Calu3 (cell line): ENCODE data around the gene CCDC191. TPM values are rescaled to one million over a fixed set of nuclear protein-coding genes. Genes with fewer than 3 reads are reported as not detected.

ENCODE experiments used
- BruUV-seq: library from RNA; stranded (reverse); fragments of 400-500 nt; replicated peaks from 2 replicates; lab custom pipeline; 2021; lab: Mats Ljungman, UMichigan
- CTCF ChIA-PET: fragments of 300-600 bp; sonication (Branson Sonifier 250); formaldehyde crosslinking; loops from one replicate; lab custom pipeline; 2022; ENCODE audit warnings: antibody characterized with exemption; lab: Charles Lee
- DNase-seq: peaks from one replicate; pipeline ENCODE4 v3.0.0; 2022
- H3K27ac Mint-ChIP-seq: one replicate; pipeline ENCODE4 v1.8.0; 2022; ENCODE audit warnings: mixed read lengths; ENCODE audit not compliant: unreplicated experiment
- H3K27me3 Mint-ChIP-seq: one replicate; pipeline ENCODE4 v1.8.0; 2022; ENCODE audit warnings: mixed read lengths; ENCODE audit not compliant: unreplicated experiment
- H3K36me3 Mint-ChIP-seq: one replicate; pipeline ENCODE4 v1.8.0; 2022; ENCODE audit warnings: mild to moderate bottlenecking, moderate library complexity, mixed read lengths; ENCODE audit not compliant: insufficient read depth, unreplicated experiment
- H3K4me1 Mint-ChIP-seq: one replicate; pipeline ENCODE4 v1.8.0; 2022; ENCODE audit warnings: mild to moderate bottlenecking, low read depth, mixed read lengths; ENCODE audit not compliant: unreplicated experiment
- H3K4me3 Mint-ChIP-seq: one replicate; pipeline ENCODE4 v1.8.0; 2022; ENCODE audit warnings: mild to moderate bottlenecking, low read depth, moderate library complexity, mixed read lengths; ENCODE audit not compliant: unreplicated experiment
- H3K9me3 Mint-ChIP-seq: one replicate; pipeline ENCODE4 v1.8.0; 2022; ENCODE audit warnings: low read depth, mixed read lengths; ENCODE audit not compliant: unreplicated experiment
- CTCF ChIP-seq: fragments of 200-600 bp; IDR thresholded peaks from one replicate; pipeline ENCODE4 v1.8.0; 2022; ENCODE audit warnings: antibody characterized with exemption; ENCODE audit not compliant: unreplicated experiment
- intact Hi-C: fragments of 100-400 bp; cut with micrococcal nuclease; formaldehyde crosslinking; loops from one replicate; pipeline ENCODE4 v1.10.0; 2022; ENCODE audit not compliant: unreplicated experiment
- total RNA-seq: library from RNA; stranded (reverse); gene quantifications from 2 replicates; pipeline ENCODE4 v1.2.3, GENCODE V29; 2022

CCDC191 gene
- total RNA-seq, 1 experiment from 2014 or later = 6.5 TPM

GRCh38 chr3:114019486-114019885 lies 36.8 kb downstream of the CCDC191 start:
- intact Hi-C loops = no loop called here
- no peaks in the 10 kb centered on the region for H3K9me3 Mint-ChIP-seq
- CTCF ChIA-PET = no interaction called here
- DNase-seq = no peak
- no peaks in the 10 kb centered on the region for H3K4me1 Mint-ChIP-seq
- no peaks in the 10 kb centered on the region for H3K27me3 Mint-ChIP-seq
- H3K4me3 Mint-ChIP-seq = no peak overlapping the region
- no peak for TF ChIP-seq CTCF
- no peaks in the 10 kb centered on the region for H3K36me3 Mint-ChIP-seq
- H3K27ac Mint-ChIP-seq = no peak overlapping the region
- no TSS peak for BruUV-seq

- no peaks in the 10 kb centered on the region for H3K36me3 Mint-ChIP-seq
- DNase-seq = no peak
- H3K27ac Mint-ChIP-seq = no peak overlapping the region
- no peak overlapping the region for H3K4me3 Mint-ChIP-seq
- no TSS peak for BruUV-seq
- TF ChIP-seq CTCF = no peak
- H3K4me1 Mint-ChIP-seq = no peaks in the 10 kb centered on the region
- H3K27me3 Mint-ChIP-seq = no peaks in the 10 kb centered on the region
- CTCF ChIA-PET = no interaction called here
- intact Hi-C loops = no loop called here
- H3K9me3 Mint-ChIP-seq = no peaks in the 10 kb centered on the region
Measured at GRCh38 chr3:114014211-114014610, 42.1 kb downstream of the CCDC191 start.

DNA sequence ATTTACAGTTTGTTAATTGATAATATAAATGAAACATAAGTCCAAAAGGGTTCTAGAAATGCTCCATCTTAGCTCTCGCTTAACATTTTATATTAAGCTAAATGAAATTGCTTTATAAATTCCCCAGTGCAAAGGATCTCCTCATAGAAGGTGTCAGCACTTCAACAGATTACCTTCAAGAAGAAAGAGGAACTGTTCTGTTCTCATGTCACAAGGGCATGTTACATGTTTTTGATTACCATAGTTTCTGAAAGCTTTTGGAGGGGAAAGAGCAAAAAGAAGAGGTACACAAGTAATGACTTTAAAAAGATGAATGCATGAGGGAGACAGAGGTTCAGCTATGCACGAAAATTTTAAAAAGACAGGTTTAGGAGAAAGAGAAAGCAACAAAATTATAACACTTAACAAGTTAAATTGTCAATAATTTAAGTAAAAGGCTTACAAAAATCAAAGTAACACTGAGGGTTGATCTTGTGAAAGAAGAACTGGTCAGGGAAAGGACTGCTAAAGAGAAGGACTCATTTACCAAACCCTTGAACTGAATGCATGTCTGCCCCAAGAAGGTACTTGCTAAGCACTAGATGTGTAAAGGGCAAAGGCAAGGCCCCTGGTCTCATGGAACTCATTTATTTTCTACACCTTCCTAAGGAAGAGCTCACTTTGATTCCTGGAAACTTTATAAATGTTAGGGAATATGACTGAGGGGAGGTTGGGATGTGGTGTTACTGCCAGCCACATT lies 45.1 kb downstream of the CCDC191 start:
- H3K27me3 Mint-ChIP-seq = no peaks in the 10 kb centered on the region
- H3K27ac Mint-ChIP-seq = no peak overlapping the region
- DNase-seq = no peak
- no peak for TF ChIP-seq CTCF
- H3K9me3 Mint-ChIP-seq = no peaks in the 10 kb centered on the region
- H3K36me3 Mint-ChIP-seq = no peaks in the 10 kb centered on the region
- no TSS peak for BruUV-seq
- CTCF ChIA-PET = no interaction called here
- intact Hi-C loops = no loop called here
- no peak overlapping the region for H3K4me3 Mint-ChIP-seq
- no peaks in the 10 kb centered on the region for H3K4me1 Mint-ChIP-seq

GRCh38 chr3:114005481-114005880 lies 50.8 kb downstream of the CCDC191 start:
- Mint-ChIP-seq H3K27ac (no peak overlapping the region), H3K36me3 (no peaks in the 10 kb centered on the region), H3K4me1 (no peaks in the 10 kb centered on the region), H3K27me3 (no peaks in the 10 kb centered on the region), H3K4me3 (no peak overlapping the region), H3K9me3 (no peaks in the 10 kb centered on the region)
- TF ChIP-seq CTCF = no peak
- CTCF ChIA-PET = no interaction called here
- no TSS peak for BruUV-seq
- intact Hi-C loops = no loop called here
- DNase-seq = no peak
